Measurements from ENCODE around the gene ZNF526.

Gene ZNF526

DNA sequence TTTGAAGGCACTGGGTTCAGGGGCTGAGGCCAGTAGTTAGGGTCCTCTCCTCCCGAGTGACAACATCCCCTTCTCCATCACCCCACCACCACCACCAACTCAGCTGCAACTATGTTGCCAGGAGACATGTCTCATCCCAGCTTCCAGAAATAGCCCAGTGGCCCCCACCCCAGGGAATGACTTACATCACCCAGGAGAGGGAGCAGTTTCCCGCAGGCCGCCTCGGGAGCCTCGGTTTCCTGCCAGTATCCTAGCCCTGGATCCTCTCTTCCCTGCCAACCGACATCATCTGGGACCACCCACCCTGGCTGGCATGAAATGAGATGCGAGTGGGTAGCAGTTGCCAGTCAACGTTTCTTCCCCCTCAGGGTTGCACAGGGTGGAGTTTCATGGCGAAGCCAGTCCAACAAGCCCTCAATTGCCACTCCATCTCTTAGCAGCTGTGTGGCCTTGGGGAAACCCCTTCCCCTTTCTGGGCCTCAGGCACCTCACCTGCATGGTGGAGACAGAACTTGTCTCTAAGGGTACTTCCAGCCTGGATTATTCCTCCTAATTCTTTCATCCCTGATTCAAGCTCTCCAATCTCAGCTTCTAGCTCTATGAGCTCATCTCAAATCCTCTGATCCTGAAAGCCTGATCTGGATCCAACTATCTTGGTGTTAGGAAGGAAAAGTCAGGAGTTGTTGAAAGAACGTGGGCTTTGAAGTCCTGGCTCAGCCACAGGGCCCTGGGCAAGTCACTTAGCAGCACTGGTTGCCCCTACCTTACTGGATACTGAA is 26.2 kb downstream of the ZNF526 start (continued):
- TF ChIP-seq, protein P1, sequence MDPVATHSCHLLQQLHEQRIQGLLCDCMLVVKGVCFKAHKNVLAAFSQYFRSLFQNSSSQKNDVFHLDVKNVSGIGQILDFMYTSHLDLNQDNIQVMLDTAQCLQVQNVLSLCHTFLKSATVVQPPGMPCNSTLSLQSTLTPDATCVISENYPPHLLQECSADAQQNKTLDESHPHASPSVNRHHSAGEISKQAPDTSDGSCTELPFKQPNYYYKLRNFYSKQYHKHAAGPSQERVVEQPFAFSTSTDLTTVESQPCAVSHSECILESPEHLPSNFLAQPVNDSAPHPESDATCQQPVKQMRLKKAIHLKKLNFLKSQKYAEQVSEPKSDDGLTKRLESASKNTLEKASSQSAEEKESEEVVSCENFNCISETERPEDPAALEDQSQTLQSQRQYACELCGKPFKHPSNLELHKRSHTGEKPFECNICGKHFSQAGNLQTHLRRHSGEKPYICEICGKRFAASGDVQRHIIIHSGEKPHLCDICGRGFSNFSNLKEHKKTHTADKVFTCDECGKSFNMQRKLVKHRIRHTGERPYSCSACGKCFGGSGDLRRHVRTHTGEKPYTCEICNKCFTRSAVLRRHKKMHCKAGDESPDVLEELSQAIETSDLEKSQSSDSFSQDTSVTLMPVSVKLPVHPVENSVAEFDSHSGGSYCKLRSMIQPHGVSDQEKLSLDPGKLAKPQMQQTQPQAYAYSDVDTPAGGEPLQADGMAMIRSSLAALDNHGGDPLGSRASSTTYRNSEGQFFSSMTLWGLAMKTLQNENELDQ (tag by site-specific recombination; IDR thresholded peaks at IDR 0.05; ENCODE audit: low read depth) = no peak
- TF ChIP-seq KLF8 (tag by site-specific recombination; IDR thresholded peaks at IDR 0.05) = no peak
- TF ChIP-seq ZBTB20 (tag by site-specific recombination; IDR thresholded peaks at IDR 0.05) = no peak
- no peak for TF ChIP-seq GLI4 (tag by site-specific recombination; IDR thresholded peaks at IDR 0.05)
- TF ChIP-seq, protein P2, sequence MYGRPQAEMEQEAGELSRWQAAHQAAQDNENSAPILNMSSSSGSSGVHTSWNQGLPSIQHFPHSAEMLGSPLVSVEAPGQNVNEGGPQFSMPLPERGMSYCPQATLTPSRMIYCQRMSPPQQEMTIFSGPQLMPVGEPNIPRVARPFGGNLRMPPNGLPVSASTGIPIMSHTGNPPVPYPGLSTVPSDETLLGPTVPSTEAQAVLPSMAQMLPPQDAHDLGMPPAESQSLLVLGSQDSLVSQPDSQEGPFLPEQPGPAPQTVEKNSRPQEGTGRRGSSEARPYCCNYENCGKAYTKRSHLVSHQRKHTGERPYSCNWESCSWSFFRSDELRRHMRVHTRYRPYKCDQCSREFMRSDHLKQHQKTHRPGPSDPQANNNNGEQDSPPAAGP (tag by site-specific recombination; IDR thresholded peaks at IDR 0.05) = no peak
- no peak for TF ChIP-seq ZNF248 (tag by site-specific recombination; IDR thresholded peaks at IDR 0.05)
- no peak for TF ChIP-seq ZNF792 (tag by site-specific recombination; IDR thresholded peaks at IDR 0.05)
- TF ChIP-seq KLF9 (tag by site-specific recombination; IDR thresholded peaks at IDR 0.05; ENCODE audit: low read depth) = peak; percentile 36; the same call in 1 of the 2 replicates
- no peak for TF ChIP-seq KLF16 (tag by site-specific recombination; IDR thresholded peaks at IDR 0.05)
- TF ChIP-seq, protein P3, sequence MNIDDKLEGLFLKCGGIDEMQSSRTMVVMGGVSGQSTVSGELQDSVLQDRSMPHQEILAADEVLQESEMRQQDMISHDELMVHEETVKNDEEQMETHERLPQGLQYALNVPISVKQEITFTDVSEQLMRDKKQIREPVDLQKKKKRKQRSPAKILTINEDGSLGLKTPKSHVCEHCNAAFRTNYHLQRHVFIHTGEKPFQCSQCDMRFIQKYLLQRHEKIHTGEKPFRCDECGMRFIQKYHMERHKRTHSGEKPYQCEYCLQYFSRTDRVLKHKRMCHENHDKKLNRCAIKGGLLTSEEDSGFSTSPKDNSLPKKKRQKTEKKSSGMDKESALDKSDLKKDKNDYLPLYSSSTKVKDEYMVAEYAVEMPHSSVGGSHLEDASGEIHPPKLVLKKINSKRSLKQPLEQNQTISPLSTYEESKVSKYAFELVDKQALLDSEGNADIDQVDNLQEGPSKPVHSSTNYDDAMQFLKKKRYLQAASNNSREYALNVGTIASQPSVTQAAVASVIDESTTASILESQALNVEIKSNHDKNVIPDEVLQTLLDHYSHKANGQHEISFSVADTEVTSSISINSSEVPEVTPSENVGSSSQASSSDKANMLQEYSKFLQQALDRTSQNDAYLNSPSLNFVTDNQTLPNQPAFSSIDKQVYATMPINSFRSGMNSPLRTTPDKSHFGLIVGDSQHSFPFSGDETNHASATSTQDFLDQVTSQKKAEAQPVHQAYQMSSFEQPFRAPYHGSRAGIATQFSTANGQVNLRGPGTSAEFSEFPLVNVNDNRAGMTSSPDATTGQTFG (tag by site-specific recombination; IDR thresholded peaks at IDR 0.05; ENCODE audit: borderline replicate concordance) = no peak; the same call in 1 of the 2 replicates
- TF ChIP-seq, protein P4, sequence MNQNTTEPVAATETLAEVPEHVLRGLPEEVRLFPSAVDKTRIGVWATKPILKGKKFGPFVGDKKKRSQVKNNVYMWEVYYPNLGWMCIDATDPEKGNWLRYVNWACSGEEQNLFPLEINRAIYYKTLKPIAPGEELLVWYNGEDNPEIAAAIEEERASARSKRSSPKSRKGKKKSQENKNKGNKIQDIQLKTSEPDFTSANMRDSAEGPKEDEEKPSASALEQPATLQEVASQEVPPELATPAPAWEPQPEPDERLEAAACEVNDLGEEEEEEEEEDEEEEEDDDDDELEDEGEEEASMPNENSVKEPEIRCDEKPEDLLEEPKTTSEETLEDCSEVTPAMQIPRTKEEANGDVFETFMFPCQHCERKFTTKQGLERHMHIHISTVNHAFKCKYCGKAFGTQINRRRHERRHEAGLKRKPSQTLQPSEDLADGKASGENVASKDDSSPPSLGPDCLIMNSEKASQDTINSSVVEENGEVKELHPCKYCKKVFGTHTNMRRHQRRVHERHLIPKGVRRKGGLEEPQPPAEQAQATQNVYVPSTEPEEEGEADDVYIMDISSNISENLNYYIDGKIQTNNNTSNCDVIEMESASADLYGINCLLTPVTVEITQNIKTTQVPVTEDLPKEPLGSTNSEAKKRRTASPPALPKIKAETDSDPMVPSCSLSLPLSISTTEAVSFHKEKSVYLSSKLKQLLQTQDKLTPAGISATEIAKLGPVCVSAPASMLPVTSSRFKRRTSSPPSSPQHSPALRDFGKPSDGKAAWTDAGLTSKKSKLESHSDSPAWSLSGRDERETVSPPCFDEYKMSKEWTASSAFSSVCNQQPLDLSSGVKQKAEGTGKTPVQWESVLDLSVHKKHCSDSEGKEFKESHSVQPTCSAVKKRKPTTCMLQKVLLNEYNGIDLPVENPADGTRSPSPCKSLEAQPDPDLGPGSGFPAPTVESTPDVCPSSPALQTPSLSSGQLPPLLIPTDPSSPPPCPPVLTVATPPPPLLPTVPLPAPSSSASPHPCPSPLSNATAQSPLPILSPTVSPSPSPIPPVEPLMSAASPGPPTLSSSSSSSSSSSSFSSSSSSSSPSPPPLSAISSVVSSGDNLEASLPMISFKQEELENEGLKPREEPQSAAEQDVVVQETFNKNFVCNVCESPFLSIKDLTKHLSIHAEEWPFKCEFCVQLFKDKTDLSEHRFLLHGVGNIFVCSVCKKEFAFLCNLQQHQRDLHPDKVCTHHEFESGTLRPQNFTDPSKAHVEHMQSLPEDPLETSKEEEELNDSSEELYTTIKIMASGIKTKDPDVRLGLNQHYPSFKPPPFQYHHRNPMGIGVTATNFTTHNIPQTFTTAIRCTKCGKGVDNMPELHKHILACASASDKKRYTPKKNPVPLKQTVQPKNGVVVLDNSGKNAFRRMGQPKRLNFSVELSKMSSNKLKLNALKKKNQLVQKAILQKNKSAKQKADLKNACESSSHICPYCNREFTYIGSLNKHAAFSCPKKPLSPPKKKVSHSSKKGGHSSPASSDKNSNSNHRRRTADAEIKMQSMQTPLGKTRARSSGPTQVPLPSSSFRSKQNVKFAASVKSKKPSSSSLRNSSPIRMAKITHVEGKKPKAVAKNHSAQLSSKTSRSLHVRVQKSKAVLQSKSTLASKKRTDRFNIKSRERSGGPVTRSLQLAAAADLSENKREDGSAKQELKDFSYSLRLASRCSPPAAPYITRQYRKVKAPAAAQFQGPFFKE (tag by site-specific recombination; IDR thresholded peaks at IDR 0.05; ENCODE audit: borderline replicate concordance) = no peak
- TF ChIP-seq, protein P5, sequence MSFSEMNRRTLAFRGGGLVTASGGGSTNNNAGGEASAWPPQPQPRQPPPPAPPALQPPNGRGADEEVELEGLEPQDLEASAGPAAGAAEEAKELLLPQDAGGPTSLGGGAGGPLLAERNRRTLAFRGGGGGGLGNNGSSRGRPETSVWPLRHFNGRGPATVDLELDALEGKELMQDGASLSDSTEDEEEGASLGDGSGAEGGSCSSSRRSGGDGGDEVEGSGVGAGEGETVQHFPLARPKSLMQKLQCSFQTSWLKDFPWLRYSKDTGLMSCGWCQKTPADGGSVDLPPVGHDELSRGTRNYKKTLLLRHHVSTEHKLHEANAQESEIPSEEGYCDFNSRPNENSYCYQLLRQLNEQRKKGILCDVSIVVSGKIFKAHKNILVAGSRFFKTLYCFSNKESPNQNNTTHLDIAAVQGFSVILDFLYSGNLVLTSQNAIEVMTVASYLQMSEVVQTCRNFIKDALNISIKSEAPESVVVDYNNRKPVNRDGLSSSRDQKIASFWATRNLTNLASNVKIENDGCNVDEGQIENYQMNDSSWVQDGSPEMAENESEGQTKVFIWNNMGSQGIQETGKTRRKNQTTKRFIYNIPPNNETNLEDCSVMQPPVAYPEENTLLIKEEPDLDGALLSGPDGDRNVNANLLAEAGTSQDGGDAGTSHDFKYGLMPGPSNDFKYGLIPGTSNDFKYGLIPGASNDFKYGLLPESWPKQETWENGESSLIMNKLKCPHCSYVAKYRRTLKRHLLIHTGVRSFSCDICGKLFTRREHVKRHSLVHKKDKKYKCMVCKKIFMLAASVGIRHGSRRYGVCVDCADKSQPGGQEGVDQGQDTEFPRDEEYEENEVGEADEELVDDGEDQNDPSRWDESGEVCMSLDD (tag by site-specific recombination; IDR thresholded peaks at IDR 0.05) = peak; percentile 47
- TF ChIP-seq ZNF654 (tag by site-specific recombination; IDR thresholded peaks at IDR 0.05; ENCODE audit: low read depth) = peak; percentile 77
- TF ChIP-seq YY2 (tag by site-specific recombination; IDR thresholded peaks at IDR 0.05) = no peak
- TF ChIP-seq ZNF155 (tag by site-specific recombination; IDR thresholded peaks at IDR 0.05) = no peak
- no peak for TF ChIP-seq ZNF521 (tag by site-specific recombination; IDR thresholded peaks at IDR 0.05)
- TF ChIP-seq, protein P6, sequence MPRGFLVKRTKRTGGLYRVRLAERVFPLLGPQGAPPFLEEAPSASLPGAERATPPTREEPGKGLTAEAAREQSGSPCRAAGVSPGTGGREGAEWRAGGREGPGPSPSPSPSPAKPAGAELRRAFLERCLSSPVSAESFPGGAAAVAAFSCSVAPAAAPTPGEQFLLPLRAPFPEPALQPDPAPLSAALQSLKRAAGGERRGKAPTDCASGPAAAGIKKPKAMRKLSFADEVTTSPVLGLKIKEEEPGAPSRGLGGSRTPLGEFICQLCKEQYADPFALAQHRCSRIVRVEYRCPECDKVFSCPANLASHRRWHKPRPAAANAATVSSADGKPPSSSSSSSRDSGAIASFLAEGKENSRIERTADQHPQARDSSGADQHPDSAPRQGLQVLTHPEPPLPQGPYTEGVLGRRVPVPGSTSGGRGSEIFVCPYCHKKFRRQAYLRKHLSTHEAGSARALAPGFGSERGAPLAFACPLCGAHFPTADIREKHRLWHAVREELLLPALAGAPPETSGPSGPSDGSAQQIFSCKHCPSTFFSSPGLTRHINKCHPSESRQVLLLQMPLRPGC (tag by site-specific recombination; IDR thresholded peaks at IDR 0.05) = no peak
- TF ChIP-seq SCRT1 (tag by site-specific recombination; IDR thresholded peaks at IDR 0.05; ENCODE audit: borderline replicate concordance) = no peak
- TF ChIP-seq ZNF501 (tag by site-specific recombination; IDR thresholded peaks at IDR 0.05) = 0 out of 2 replicates have a peak, but pooled peaks have one; percentile 30

All from HEK293 (cell line).